SK-N-SH (cell line): ENCODE measurements around the gene ATL2.

Experiments
- CTCF ChIP-seq: fragments of 200-600 bp; sonication (generic); IDR thresholded peaks from 2 replicates; pipeline ENCODE4 v1.6.1; 2017; ENCODE audit warnings: antibody characterized with exemption, mild to moderate bottlenecking, moderate library complexity
- EP300 ChIP-seq, 2 experiments: IDR thresholded peaks; 2 replicates each; pipeline versions ENCODE4 v1.4.0 to v1.6.1; 2012; ENCODE audit warnings: borderline replicate concordance in 1 of 2, low read depth in 1 of 2, low read length in 1 of 2
- EZH2phosphoT487 ChIP-seq: fragments of 200-600 bp; sonication (generic); IDR thresholded peaks from 2 replicates; pipeline ENCODE4 v1.6.1; 2017; ENCODE audit warnings: low read depth, mixed run types, mild to moderate bottlenecking, antibody characterized with exemption, moderate library complexity, borderline replicate concordance
- FOXJ3 ChIP-seq: sonication (generic); formaldehyde crosslinking; IDR thresholded peaks from 2 replicates; pipeline ENCODE4 v1.5.1; 2020; ENCODE audit warnings: mild to moderate bottlenecking, missing genetic modification reagents
- FOXM1 ChIP-seq: IDR thresholded peaks from 2 replicates; pipeline ENCODE4 v1.4.0; 2012; ENCODE audit warnings: low read depth, mild to moderate bottlenecking
- GABPA ChIP-seq: IDR thresholded peaks from 2 replicates; pipeline ENCODE4 v1.4.0; 2012; ENCODE audit warnings: low read depth, mild to moderate bottlenecking
- MXI1 ChIP-seq: IDR thresholded peaks from 2 replicates; pipeline ENCODE4 v1.6.1; 2012; ENCODE audit warnings: mild to moderate bottlenecking, low read depth, low read length, improper control_type of control experiment
- NRF1 ChIP-seq: IDR thresholded peaks from 2 replicates; pipeline ENCODE4 v1.6.1; 2012; ENCODE audit warnings: low read depth, mild to moderate bottlenecking, low read length
- POLR2AphosphoS5 ChIP-seq: IDR thresholded peaks from 2 replicates; pipeline ENCODE4 v1.6.1; 2012; ENCODE audit warnings: low read depth, low read length
- REST ChIP-seq: IDR thresholded peaks from 2 replicates; pipeline ENCODE4 v1.6.1; 2012; ENCODE audit warnings: mild to moderate bottlenecking, low read depth, low read length, moderate library complexity
- SMC3 ChIP-seq: IDR thresholded peaks from 2 replicates; pipeline ENCODE4 v1.6.1; 2012; ENCODE audit warnings: low read depth, low read length, improper control_type of control experiment
- TEAD4 ChIP-seq: IDR thresholded peaks from 2 replicates; pipeline ENCODE4 v1.4.0; 2012; ENCODE audit warnings: mild to moderate bottlenecking, borderline replicate concordance; ENCODE audit not compliant: insufficient read depth

GRCh38 chr2:38260972-38261371 lies 116.1 kb downstream of the ATL2 start:
- TF ChIP-seq FOXM1 = no peak
- TF ChIP-seq EP300 (IDR thresholded peaks at IDR 0.05; ENCODE audit: borderline replicate concordance in 1 of 2, low read depth in 1 of 2, low read length in 1 of 2) = no peak
- no peak for TF ChIP-seq CTCF
- no peak for TF ChIP-seq FOXJ3 (CRISPR knock-in tag)
- no peak for TF ChIP-seq NRF1
- TF ChIP-seq REST = no peak
- no peak for TF ChIP-seq POLR2AphosphoS5
- TF ChIP-seq MXI1 = no peak
- TF ChIP-seq EZH2phosphoT487 = no peak
- no peak for TF ChIP-seq GABPA
- TF ChIP-seq SMC3 = no peak
- TF ChIP-seq TEAD4 = no peak
